H1 (cell line): ENCODE results near the gene C3orf20. TPM values are rescaled to one million over a fixed set of nuclear protein-coding genes. Genes with fewer than 3 reads are reported as not detected.

Source experiments
- CTCF ChIA-PET: fragments of 300-600 bp; sonication (Branson Sonifier 250); formaldehyde crosslinking; loops from one replicate; lab custom pipeline; 2021; ENCODE audit not compliant: partially characterized antibody; lab: Charles Lee
- POLR2A ChIA-PET: fragments of 300-600 bp; sonication (Branson Sonifier 250); formaldehyde crosslinking; loops from one replicate; lab custom pipeline; 2021; ENCODE audit warnings: inconsistent platforms; ENCODE audit not compliant: partially characterized antibody; lab: Charles Lee
- DNase-seq, 2 experiments: peaks; one replicate each; pipeline versions ENCODE4 v3.0.0 to v3.0.0-alpha.2; 2010 to 2022; ENCODE audit warnings: low spot score in 2 of 2, low read depth in 1 of 2, mixed read lengths in 1 of 2
- FAIRE-seq: peaks from 2 replicates; lab custom pipeline; 2011; peaks lifted over from hg19 to GRCh38; lab: Jason Lieb, UNC
- H2AFZ ChIP-seq: 2 replicates; pipeline ENCODE4 v1.8.1; 2012; ENCODE audit warnings: low read length, inconsistent platforms
- H2AK5ac ChIP-seq: 2 replicates; pipeline ENCODE4 v1.6.1; 2013; ENCODE audit warnings: low read depth, low read length
- H2BK120ac ChIP-seq: replicated peaks from 2 replicates; pipeline ENCODE3; 2013; ENCODE audit warnings: low read depth, low read length, inconsistent platforms
- H2BK12ac ChIP-seq: 2 replicates; pipeline ENCODE4 v1.6.1; 2013; ENCODE audit warnings: low read depth, low read length
- H2BK15ac ChIP-seq: 2 replicates; pipeline ENCODE4 v1.6.1; 2013; ENCODE audit warnings: low read length
- H2BK20ac ChIP-seq: 2 replicates; pipeline ENCODE4 v1.6.1; 2013; ENCODE audit warnings: low read length
- H2BK5ac ChIP-seq: 2 replicates; pipeline ENCODE4 v1.6.1; 2013; ENCODE audit warnings: low read depth, low read length
- H3K14ac ChIP-seq: 2 replicates; pipeline ENCODE4 v1.6.1; 2013; ENCODE audit warnings: inconsistent platforms; ENCODE audit not compliant: insufficient read length
- H3K18ac ChIP-seq: 2 replicates; pipeline ENCODE4 v1.6.1; 2013; ENCODE audit warnings: low read length; ENCODE audit errors: extremely low read depth
- H3K23ac ChIP-seq: 2 replicates; pipeline ENCODE4 v1.6.1; 2013; ENCODE audit warnings: inconsistent platforms; ENCODE audit not compliant: insufficient read length
- H3K23me2 ChIP-seq: 2 replicates; pipeline ENCODE4 v1.6.1; 2013; ENCODE audit warnings: low read depth, low read length
- H3K27ac ChIP-seq: 2 replicates; pipeline ENCODE4 v1.6.1; 2011; ENCODE audit warnings: low read depth, low read length, inconsistent platforms
- H3K27me3 ChIP-seq, 4 experiments: replicated peaks in 1 of 4; 1 replicate in 1 of 4; 2 replicates in 3 of 4; pipeline versions ENCODE4 v1.6.1 to v1.8.1; 2011 to 2013; ENCODE audit warnings: low read length in 3 of 4, mild to moderate bottlenecking in 3 of 4, inconsistent platforms in 2 of 4, mixed read lengths in 2 of 4, moderate library complexity in 1 of 4; ENCODE audit not compliant: control insufficient read depth in 3 of 4, insufficient read depth in 3 of 4; ENCODE audit errors: extremely low read depth in 1 of 4
- H3K36me3 ChIP-seq, 4 experiments: 2 replicates each; pipeline versions ENCODE4 v1.6.1 to v1.8.1; 2011 to 2013; ENCODE audit warnings: mild to moderate bottlenecking in 4 of 4, low read length in 3 of 4, moderate library complexity in 2 of 4, control low read depth in 1 of 4, inconsistent platforms in 1 of 4; ENCODE audit not compliant: insufficient read depth in 4 of 4, control insufficient read depth in 2 of 4
- H3K4ac ChIP-seq: replicated peaks from 2 replicates; pipeline ENCODE3; 2013; ENCODE audit warnings: low read length, low read depth, mixed read lengths, inconsistent platforms; ENCODE audit not compliant: insufficient read length
- H3K4me1 ChIP-seq, 4 experiments: replicated peaks in 1 of 4; 1 replicate in 1 of 4; 2 replicates in 3 of 4; pipeline versions ENCODE4 v1.6.1 to v1.8.1; 2011 to 2013; ENCODE audit warnings: low read length in 3 of 4, inconsistent platforms in 2 of 4, mixed read lengths in 1 of 4; ENCODE audit not compliant: insufficient read depth in 4 of 4, control insufficient read depth in 3 of 4
- H3K4me2 ChIP-seq, 2 experiments: 2 replicates each; pipeline versions ENCODE4 v1.6.1 to v1.8.1; 2011 to 2013; ENCODE audit warnings: low read depth in 2 of 2, low read length in 2 of 2, control low read depth in 1 of 2, inconsistent platforms in 1 of 2, mild to moderate bottlenecking in 1 of 2; ENCODE audit not compliant: insufficient read depth in 1 of 2
- H3K4me3 ChIP-seq, 4 experiments: fragments of 200-600, 300-600 bp in 1 of 4; sonication (generic), shearing (Covaris generic), sonication (Bioruptor Twin) in 1 of 4; 2 replicates each; pipeline versions ENCODE4 v1.5.1 to v1.8.1; 2011 to 2016; ENCODE audit warnings: low read length in 4 of 4, low read depth in 3 of 4, control low read depth in 2 of 4, inconsistent platforms in 2 of 4, mild to moderate bottlenecking in 2 of 4, mixed read lengths in 1 of 4, moderate library complexity in 1 of 4; ENCODE audit not compliant: insufficient read depth in 2 of 4; ENCODE audit errors: extremely low read depth in 1 of 4
- H3K56ac ChIP-seq: replicated peaks from 2 replicates; pipeline ENCODE3; 2013; ENCODE audit warnings: low read depth, mild to moderate bottlenecking, mixed read lengths, low read length, inconsistent platforms; ENCODE audit not compliant: insufficient read length
- H3K79me1 ChIP-seq: 2 replicates; pipeline ENCODE4 v1.6.1; 2013; ENCODE audit warnings: low read depth, low read length, control low read depth
- H3K79me2 ChIP-seq, 2 experiments: 2 replicates each; pipeline versions ENCODE4 v1.6.1 to v1.8.1; 2012 to 2013; ENCODE audit warnings: low read length in 2 of 2, mild to moderate bottlenecking in 2 of 2, inconsistent platforms in 1 of 2; ENCODE audit not compliant: insufficient read depth in 2 of 2, control insufficient read depth in 1 of 2
- H3K9ac ChIP-seq, 4 experiments: replicated peaks in 1 of 4; 1 replicate in 1 of 4; 2 replicates in 3 of 4; pipeline versions ENCODE4 v1.6.1 to v1.8.1; 2011 to 2013; ENCODE audit warnings: low read depth in 3 of 4, low read length in 3 of 4, control low read depth in 2 of 4, mild to moderate bottlenecking in 2 of 4, moderate library complexity in 2 of 4, inconsistent platforms in 1 of 4; ENCODE audit errors: extremely low read depth in 1 of 4
- H3K9me3 ChIP-seq, 2 experiments: 2 replicates each; pipeline versions ENCODE4 v1.6.1 to v1.8.1; 2012 to 2013; ENCODE audit warnings: mild to moderate bottlenecking in 2 of 2, moderate library complexity in 2 of 2, control low read depth in 1 of 2, inconsistent platforms in 1 of 2, low read depth in 1 of 2, low read length in 1 of 2, mixed read lengths in 1 of 2; ENCODE audit not compliant: insufficient read depth in 2 of 2
- H4K20me1 ChIP-seq, 2 experiments: replicated peaks in 1 of 2; 2 replicates each; pipeline versions ENCODE3 to v1.8.1; 2011 to 2013; ENCODE audit warnings: inconsistent platforms in 2 of 2, low read length in 2 of 2, mild to moderate bottlenecking in 1 of 2; ENCODE audit not compliant: insufficient read depth in 2 of 2, control insufficient read depth in 1 of 2
- H4K5ac ChIP-seq: 2 replicates; pipeline ENCODE4 v1.6.1; 2013; ENCODE audit warnings: low read length, low read depth, mixed read lengths, inconsistent platforms; ENCODE audit not compliant: insufficient read length
- H4K8ac ChIP-seq: 2 replicates; pipeline ENCODE4 v1.8.0; 2013; ENCODE audit warnings: mild to moderate bottlenecking, moderate library complexity, low read length, inconsistent platforms; ENCODE audit not compliant: insufficient read depth; ENCODE audit errors: extremely low read depth
- H4K91ac ChIP-seq: replicated peaks from 2 replicates; pipeline ENCODE3; 2013; ENCODE audit warnings: low read length, mixed read lengths, inconsistent platforms; ENCODE audit not compliant: insufficient read length
- GABPA ChIP-seq: IDR thresholded peaks from 2 replicates; pipeline ENCODE4 v1.6.1; 2011; ENCODE audit warnings: mild to moderate bottlenecking, low read length, moderate library complexity, borderline replicate concordance; ENCODE audit not compliant: insufficient read depth
- GTF2F1 ChIP-seq: IDR thresholded peaks from 2 replicates; pipeline ENCODE4 v1.6.1; 2012; ENCODE audit warnings: low read depth, low read length, improper control_type of control experiment, borderline replicate concordance
- KDM4A ChIP-seq: IDR thresholded peaks from one replicate; pipeline ENCODE4 v1.7.1; 2012; ENCODE audit warnings: low read depth, mild to moderate bottlenecking, moderate library complexity, low read length, inconsistent platforms; ENCODE audit not compliant: severe bottlenecking
- RBBP5 ChIP-seq: IDR thresholded peaks from 2 replicates; pipeline ENCODE4 v1.7.1; 2012; ENCODE audit warnings: low read depth, mild to moderate bottlenecking, inconsistent platforms, low read length, moderate library complexity, borderline replicate concordance
- SUZ12 ChIP-seq: fragments of 200-600 bp; sonication (generic); IDR thresholded peaks from 2 replicates; pipeline ENCODE4 v1.6.1; 2012; ENCODE audit warnings: mild to moderate bottlenecking, inconsistent platforms, low read length, moderate library complexity, mixed read lengths
- WGBS, 2 experiments: shearing (Covaris generic) in 1 of 2; methylation state at CpG; one replicate each; pipeline versions ENCODE4 v1.1.6 to v1.1.7; 2013 to 2015; ENCODE audit warnings: low lambda C conversion rate in 2 of 2, mixed read lengths in 2 of 2, inconsistent platforms in 1 of 2, low coverage in 1 of 2, missing lambda C conversion rate in 1 of 2; ENCODE audit not compliant: insufficient replicate concordance in 2 of 2, insufficient coverage in 1 of 2, insufficient read length in 1 of 2; ENCODE audit errors: extremely low coverage in 1 of 2, missing lambda C conversion rate in 1 of 2; 5-methylcytosine and 5-hydroxymethylcytosine counted together
- polyA plus RNA-seq, 7 experiments: library from polyadenylated mRNA; depleted of rRNA in 3 of 7; stranded (reverse) in 5 of 7; unstranded in 2 of 7; fragments of >200 nt in 5 of 7; fragments of 200-250 nt in 2 of 7; gene quantifications; 1 replicate in 5 of 7; 2 replicates in 1 of 7; 4 replicates in 1 of 7; pipeline versions ENCODE4 v1.2.1 to v1.2.3, GENCODE V29; 2011 to 2013; ENCODE audit warnings: missing spikeins in 2 of 7, mixed read lengths in 2 of 7
- total RNA-seq: library from RNA; stranded (reverse); fragmentation: NEBNext Ultra II Directional; extraction: Animal tissue kit (Norgen Biotek cat#: 25700); gene quantifications from 2 replicates; pipeline ENCODE4 v1.2.1, GENCODE V29; 2021

C3orf20 gene
- total and polyA plus RNA-seq, 2 of the 8 experiments (the other 6 are each of a cell fraction or from before 2014, with no cell fraction given) = not detected

GRCh38 chr3:14725564-14726440 lies 50.9 kb downstream of the C3orf20 start:
- DNase-seq (no peak), FAIRE-seq (no peak)
- no peaks in the 10 kb centered on the region for H3K79me2 ChIP-seq
- H3K56ac ChIP-seq = no peak overlapping the region
- H3K23ac ChIP-seq = no peak overlapping the region
- H2AFZ ChIP-seq = peak overlapping the region; percentile 41; the same call in 1 of the 2 replicates
- POLR2A ChIA-PET = interaction anchor here (1.5 kb wide), 1 partner anchor 39 kb away, joined by 3 read pairs; no protein-coding TSS in a partner anchor
- no peak overlapping the region for H2BK20ac ChIP-seq
- no peaks in the 10 kb centered on the region for H3K36me3 ChIP-seq
- H2BK5ac ChIP-seq = no peak overlapping the region
- H3K14ac ChIP-seq = no peak overlapping the region
- no peaks in the 10 kb centered on the region for H4K20me1 ChIP-seq
- TF ChIP-seq RBBP5 (no peak), KDM4A (no peak), GTF2F1 (no peak), GABPA (no peak), SUZ12 (no peak)
- H3K23me2 ChIP-seq = 0 out of 2 replicates have a peak, but pooled peaks cover 3% of the 10 kb centered on the region
- H3K4me2 ChIP-seq = no peak overlapping the region
- no peak overlapping the region for H3K27ac ChIP-seq
- no peaks in the 10 kb centered on the region for H3K9me3 ChIP-seq
- H3K4ac ChIP-seq = no peak overlapping the region
- no peak overlapping the region for H3K9ac ChIP-seq
- no peak overlapping the region for H4K91ac ChIP-seq
- no peak overlapping the region for H2BK12ac ChIP-seq
- no peak overlapping the region for H3K18ac ChIP-seq
- no peaks in the 10 kb centered on the region for H3K4me1 ChIP-seq
- H4K8ac ChIP-seq = no peak overlapping the region
- CTCF ChIA-PET = interaction anchor here (0.8 to 2.1 kb wide), 5 partner anchors 55 to 173 kb away, joined by 3 to 11 read pairs (median 5); no protein-coding TSS in a partner anchor
- no peak overlapping the region for H4K5ac ChIP-seq
- H2AK5ac ChIP-seq = no peak overlapping the region
- no peak overlapping the region for H2BK120ac ChIP-seq
- no peaks in the 10 kb centered on the region for H3K79me1 ChIP-seq
- H2BK15ac ChIP-seq = no peak overlapping the region
- no peak overlapping the region for H3K4me3 ChIP-seq
- 85% methylated on average over 9 of the region's 9 CpGs; no CpG with 5 or more reads in 1 of the 2 experiments for WGBS, 2 experiments
- no peaks in the 10 kb centered on the region for H3K27me3 ChIP-seq
